SKM-1 (cell line): ENCODE results near the gene PTMA.
"Not testable (repeated sequence)": the region's sequence is repeated elsewhere in the genome, so short reads cannot be mapped to it uniquely, and the experiment has no call there.

Experiments used
- DNase-seq: peaks from one replicate; lab custom pipeline; 2025; ENCODE audit not compliant: unreplicated experiment; lab: John Stamatoyannopoulos, UW

PTMA gene

GRCh38 chr2:231749016-231749415 is 40.7 kb downstream of the PTMA start:
- not testable (repeated sequence) for DNase-seq

- DNase-seq: no peak
Observed at GRCh38 chr2:231751042-231751815, 42.9 kb downstream of the PTMA start.

- no peak for DNase-seq
Observed at GRCh38 chr2:231752061-231752460, 43.7 kb downstream of the PTMA start.

- no peak for DNase-seq
Observed at GRCh38 chr2:231761735-231762134, 53.4 kb downstream of the PTMA start.
